Measurements from ENCODE around the gene LTBP3.
A peak's percentile ranks its signal among the peaks of the same experiment; 100 is the strongest.

The LTBP3 gene

GRCh38 chr11:65496304-65497140 is 61.6 kb downstream of the LTBP3 start:
- peak; percentile 40 for DNase-seq (ENCODE audit: low spot score)

- peak; percentile 89 for DNase-seq (ENCODE audit: low spot score)
These were observed 64.6 kb downstream of the LTBP3 start for GRCh38 chr11:65493367-65494176.

- DNase-seq (ENCODE audit: low spot score), result peak; percentile 66
These were observed 65.4 kb downstream of the LTBP3 start for GRCh38 chr11:65492637-65493366.

- DNase-seq (ENCODE audit: low spot score), result no peak
These were observed 65.8 kb downstream of the LTBP3 start for GRCh38 chr11:65492387-65492636.

GRCh38 chr11:65491614-65492386 is 66.4 kb downstream of the LTBP3 start:
- peak; percentile 92 for DNase-seq (ENCODE audit: low spot score)

GRCh38 chr11:65491163-65491465 is 67.0 kb downstream of the LTBP3 start:
- no peak for DNase-seq (ENCODE audit: low spot score)

- DNase-seq (ENCODE audit: low spot score), result no peak
These were observed 68.3 kb downstream of the LTBP3 start for GRCh38 chr11:65489706-65490320.

GRCh38 chr11:65489035-65489705 is 69.0 kb downstream of the LTBP3 start:
- DNase-seq (ENCODE audit: low spot score), result peak; percentile 84
